Neutrophil (primary cell): ENCODE measurements around the gene FOXL3.

ENCODE experiments used
- H3K27ac ChIP-seq: fragments of 200-600 bp; sonication (generic); 2 replicates; pipeline ENCODE4 v1.5.1; 2016; ENCODE audit warnings: mild to moderate bottlenecking, moderate library complexity
- H3K27me3 ChIP-seq: fragments of 200-600 bp; sonication (generic); 2 replicates; pipeline ENCODE4 v1.6.0; 2016; ENCODE audit warnings: mild to moderate bottlenecking
- H3K36me3 ChIP-seq: fragments of 200-600 bp; sonication (generic); 2 replicates; pipeline ENCODE4 v1.5.1; 2017
- H3K4me1 ChIP-seq, 2 experiments: fragments of 200-600 bp in 1 of 2; sonication (generic) in 1 of 2; 1 replicate in 1 of 2; 2 replicates in 1 of 2; pipeline versions ENCODE4 v1.5.1 to v1.6.1; 2013 to 2016; ENCODE audit warnings: low read depth in 1 of 2, low read length in 1 of 2, mild to moderate bottlenecking in 1 of 2, moderate library complexity in 1 of 2; ENCODE audit not compliant: control insufficient read depth in 1 of 2, insufficient read depth in 1 of 2
- H3K4me3 ChIP-seq, 2 experiments: fragments of 200-600 bp in 1 of 2; sonication (generic) in 1 of 2; 1 replicate in 1 of 2; 2 replicates in 1 of 2; pipeline ENCODE4 v1.5.1; 2013 to 2016; ENCODE audit warnings: low read depth in 1 of 2, low read length in 1 of 2, mild to moderate bottlenecking in 1 of 2, moderate library complexity in 1 of 2
- H3K9me3 ChIP-seq: fragments of 200-600 bp; sonication (generic); 2 replicates; pipeline ENCODE4 v1.5.1; 2016
- CTCF ChIP-seq: fragments of 200-600 bp; sonication (generic); IDR thresholded peaks from 2 replicates; pipeline ENCODE4 v1.5.1; 2016; ENCODE audit warnings: antibody characterized with exemption

Gene FOXL3

GRCh38 chr7:300546-301290 is 10.7 kb downstream of the FOXL3 start:
- peaks cover 5% of the 10 kb centered on the region for H3K27me3 ChIP-seq
- no peak for TF ChIP-seq CTCF
- H3K27ac ChIP-seq = no peak overlapping the region
- no peak overlapping the region for H3K4me3 ChIP-seq
- no peaks in the 10 kb centered on the region for H3K9me3 ChIP-seq
- H3K4me1 ChIP-seq = no peaks in the 10 kb centered on the region
- H3K36me3 ChIP-seq = no peaks in the 10 kb centered on the region

DNA sequence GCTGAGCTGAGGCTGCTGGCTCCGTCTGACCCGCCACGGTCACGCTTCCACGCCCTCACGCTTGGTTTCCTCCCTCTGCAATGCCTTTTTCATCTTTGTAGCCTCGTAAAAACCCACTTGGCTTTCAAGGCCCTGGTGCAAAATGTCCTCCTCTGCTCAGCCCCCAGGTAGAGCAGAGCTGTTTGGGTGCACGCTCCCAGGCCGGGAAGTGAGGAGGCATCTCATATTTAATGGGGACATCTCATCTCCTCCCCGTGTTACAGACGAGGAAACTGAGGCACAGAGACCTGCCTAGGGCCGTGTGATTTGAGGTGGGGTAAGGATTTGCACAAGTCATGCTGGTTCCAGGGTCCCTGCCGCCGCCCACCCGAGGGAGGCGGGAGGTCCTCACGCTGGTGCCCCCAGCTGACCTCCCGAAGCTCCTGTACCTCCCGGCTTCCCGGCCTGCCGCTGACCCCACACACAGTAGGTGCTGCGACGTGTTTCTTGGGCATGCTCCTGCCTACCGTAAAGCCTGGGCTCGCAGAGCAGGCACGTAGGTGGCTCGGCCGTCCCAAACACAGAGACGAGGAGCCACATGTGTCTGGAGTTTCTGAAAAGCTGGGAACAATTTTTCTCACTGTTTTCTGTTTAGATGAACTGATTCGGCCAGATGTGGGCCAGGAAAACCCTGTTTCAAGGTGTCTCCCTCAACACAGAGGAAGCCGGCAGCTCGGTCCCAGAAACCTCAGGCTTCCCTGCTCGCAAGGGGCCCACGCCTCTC is 11.5 kb downstream of the FOXL3 start:
- no peaks in the 10 kb centered on the region for H3K9me3 ChIP-seq
- H3K36me3 ChIP-seq = no peaks in the 10 kb centered on the region
- H3K4me3 ChIP-seq = no peak overlapping the region
- no peak for TF ChIP-seq CTCF
- no peak overlapping the region for H3K27ac ChIP-seq
- H3K27me3 ChIP-seq = peaks cover 5% of the 10 kb centered on the region
- H3K4me1 ChIP-seq = no peaks in the 10 kb centered on the region

DNA sequence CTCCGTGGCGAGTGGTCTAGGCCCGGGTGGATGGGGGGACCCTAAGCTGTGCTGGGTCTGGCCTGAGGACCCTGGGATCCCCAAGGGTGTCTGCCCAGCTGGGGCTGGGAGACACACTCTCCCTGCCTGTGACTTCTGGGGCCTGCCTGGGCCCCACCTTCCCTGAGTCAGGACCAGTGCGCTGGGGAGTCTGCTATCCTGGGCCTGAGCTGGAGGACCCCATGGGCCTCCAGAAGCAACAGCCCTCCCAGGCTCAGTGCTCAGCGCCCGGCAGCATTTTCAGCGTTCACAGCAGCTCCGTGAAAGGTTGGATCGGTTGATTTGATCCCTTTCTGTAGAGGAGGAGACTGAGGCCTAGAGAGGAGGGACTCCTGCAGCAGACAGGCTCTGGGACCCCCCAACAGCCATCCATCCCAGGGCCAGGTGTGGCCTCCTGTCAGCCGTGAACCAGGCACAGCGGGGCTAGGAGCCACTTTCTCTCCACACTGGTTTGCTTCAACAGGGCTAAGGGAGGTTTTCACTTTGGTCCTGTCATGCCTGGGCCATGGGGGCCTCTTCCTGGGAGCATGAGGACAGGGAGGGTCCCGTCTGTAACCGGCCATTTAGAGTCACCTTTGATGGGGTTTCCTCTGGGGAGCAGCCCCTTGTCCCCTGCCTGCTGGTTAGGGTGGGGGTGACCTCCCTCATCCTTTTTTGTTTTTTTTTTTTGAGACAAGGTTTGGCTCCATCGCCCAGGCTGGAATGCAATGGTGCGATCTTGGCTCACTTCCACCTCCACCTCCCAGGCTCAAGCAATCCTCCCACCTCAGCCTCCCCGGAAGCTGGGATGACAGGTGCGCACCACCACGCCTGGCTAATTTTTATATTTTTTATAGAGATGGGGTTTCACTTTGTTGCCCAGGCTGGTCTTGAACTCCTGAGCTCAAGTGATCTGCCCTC is 12.4 kb downstream of the FOXL3 start:
- Histone ChIP-seq H3K9me3 (no peaks in the 10 kb centered on the region), H3K36me3 (no peaks in the 10 kb centered on the region), H3K27ac (no peak overlapping the region), H3K27me3 (peaks cover 5% of the 10 kb centered on the region), H3K4me1 (no peaks in the 10 kb centered on the region), H3K4me3 (no peak overlapping the region)
- TF ChIP-seq CTCF = no peak

- Histone ChIP-seq H3K36me3 (no peaks in the 10 kb centered on the region), H3K4me3 (no peak overlapping the region), H3K9me3 (no peaks in the 10 kb centered on the region), H3K27me3 (peaks cover 5% of the 10 kb centered on the region), H3K4me1 (no peaks in the 10 kb centered on the region), H3K27ac (no peak overlapping the region)
- no peak for TF ChIP-seq CTCF
Measured at GRCh38 chr7:303425-303824, 13.5 kb downstream of the FOXL3 start.

DNA sequence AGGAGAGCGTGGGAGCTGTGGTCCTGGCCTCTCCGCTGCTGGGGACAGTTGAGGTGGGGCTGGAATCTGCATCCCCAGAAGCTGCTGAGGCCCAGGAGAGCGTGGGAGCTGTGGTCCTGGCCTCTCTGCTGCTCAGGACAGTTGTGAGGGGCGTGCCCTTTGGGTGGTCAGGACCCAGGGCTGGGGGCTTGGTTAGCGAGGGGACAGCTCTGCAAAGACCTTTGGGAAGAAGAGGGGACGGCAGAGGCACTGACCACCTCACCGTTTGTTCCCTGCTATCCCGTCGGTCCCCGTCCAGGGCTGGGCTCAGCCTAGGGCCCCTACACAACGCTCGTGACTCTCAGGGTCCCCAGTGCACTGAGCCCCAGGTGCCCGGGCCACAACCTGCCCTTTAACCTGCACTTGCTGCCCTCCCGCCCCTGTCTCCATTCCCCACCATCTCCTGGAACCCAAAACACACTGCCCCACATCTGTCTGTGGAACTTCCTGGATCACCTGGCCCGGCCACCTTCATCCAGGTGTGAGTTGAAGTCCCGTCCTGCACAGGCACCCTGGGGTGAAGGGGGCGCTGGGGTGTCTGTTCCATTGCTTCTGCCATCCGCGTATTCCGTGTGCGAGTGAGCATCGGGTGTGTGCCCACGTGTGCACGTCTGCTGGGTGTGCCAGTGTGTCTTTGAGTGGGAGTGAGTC is 14.1 kb downstream of the FOXL3 start:
- no peak overlapping the region for H3K27ac ChIP-seq
- peaks cover 5% of the 10 kb centered on the region for H3K27me3 ChIP-seq
- H3K4me3 ChIP-seq = no peak overlapping the region
- TF ChIP-seq CTCF = no peak
- H3K36me3 ChIP-seq = no peaks in the 10 kb centered on the region
- no peaks in the 10 kb centered on the region for H3K4me1 ChIP-seq
- H3K9me3 ChIP-seq = no peaks in the 10 kb centered on the region
